Activated T-cell treated with anti-CD3 and anti-CD28 coated beads for 1 hour (primary cell): Measurements from ENCODE around the gene TTC27.
"Not testable (repeated sequence)": the region's sequence is repeated elsewhere in the genome, so short reads cannot be mapped to it uniquely, and the experiment has no call there.

Experiments
- DNase-seq: peaks from one replicate; pipeline ENCODE4 v3.0.0-alpha.2; 2020; ENCODE audit warnings: low read depth

Gene TTC27

DNA sequence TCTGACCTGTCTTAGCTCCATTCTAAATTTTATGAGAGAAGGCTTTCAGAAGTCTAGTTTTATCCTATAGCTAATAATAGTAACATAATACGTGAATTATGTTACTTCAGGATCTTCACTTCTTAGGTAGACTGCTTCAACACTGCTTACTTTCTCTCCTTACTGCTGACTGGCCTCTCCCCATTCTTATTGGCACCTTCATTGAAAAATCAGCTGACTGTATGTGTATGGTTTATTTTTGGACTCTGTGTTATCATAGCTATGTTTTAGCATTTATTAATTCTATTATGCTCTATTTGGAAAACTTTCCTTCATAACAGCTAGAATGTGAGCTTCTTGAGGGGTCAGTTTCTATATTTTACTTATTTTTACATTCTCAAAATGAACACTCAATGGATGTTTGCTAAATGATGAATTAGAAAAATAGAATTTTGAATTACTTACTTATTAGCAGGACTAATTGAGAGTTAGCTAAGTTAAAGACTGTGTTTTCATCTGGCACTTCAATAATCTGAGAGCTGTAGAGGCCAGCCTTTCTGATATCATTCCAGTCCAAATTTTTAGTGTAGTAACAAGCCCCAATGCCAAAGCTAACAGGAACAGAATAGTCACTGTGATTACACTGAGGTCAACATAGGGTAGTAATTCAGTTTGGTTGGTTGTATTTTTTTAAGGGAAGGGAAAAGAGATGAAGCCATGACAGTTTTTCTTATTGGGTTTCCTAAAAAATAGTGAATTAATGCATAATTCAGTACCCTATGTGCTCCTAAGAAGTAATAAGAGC, 92.3 kb downstream of the TTC27 start:
- no peak for DNase-seq

DNA sequence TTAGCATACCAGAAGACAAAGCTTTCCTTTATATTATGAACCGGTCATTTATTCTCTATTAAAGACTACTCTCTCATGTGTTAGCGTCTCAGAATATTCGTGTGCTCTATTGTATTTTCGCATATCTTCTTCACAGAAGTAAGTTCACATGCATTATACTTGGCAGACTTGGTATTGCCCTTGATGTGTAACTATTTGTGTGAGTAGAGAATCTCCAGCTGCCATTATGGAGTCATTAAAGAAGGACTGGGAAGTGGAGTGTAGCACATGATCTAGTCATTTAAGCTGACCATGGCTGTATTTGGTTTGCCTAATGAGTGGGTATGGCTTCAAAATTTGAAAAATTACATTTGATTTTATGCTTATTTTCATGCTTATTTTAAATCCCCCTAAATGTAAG, 92.9 kb downstream of the TTC27 start:
- DNase-seq: no peak

GRCh38 chr2:32721376-32721775, 93.5 kb downstream of the TTC27 start:
- DNase-seq: no peak

- DNase-seq: no peak
These were observed 95.7 kb downstream of the TTC27 start for GRCh38 chr2:32723467-32724079.

DNA sequence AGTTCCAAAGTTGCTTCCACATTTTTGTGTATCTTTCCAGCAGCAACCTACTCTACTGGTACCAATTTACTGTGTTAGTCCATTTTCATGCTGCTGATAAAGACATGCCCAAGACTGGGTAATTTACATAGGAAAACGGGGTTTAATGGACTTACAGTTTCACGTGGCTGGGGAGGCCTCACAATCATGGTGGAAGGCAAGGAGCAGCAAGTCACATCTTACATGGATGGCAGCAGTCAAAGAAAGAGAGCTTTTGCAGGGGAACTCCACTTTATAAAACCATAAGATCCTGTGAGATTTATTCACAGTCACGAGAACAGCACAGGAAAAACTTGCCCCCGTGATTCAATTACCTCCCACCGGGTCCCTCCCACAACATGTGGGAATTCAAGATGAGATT, 98.8 kb downstream of the TTC27 start:
- not testable (repeated sequence) for DNase-seq

DNA sequence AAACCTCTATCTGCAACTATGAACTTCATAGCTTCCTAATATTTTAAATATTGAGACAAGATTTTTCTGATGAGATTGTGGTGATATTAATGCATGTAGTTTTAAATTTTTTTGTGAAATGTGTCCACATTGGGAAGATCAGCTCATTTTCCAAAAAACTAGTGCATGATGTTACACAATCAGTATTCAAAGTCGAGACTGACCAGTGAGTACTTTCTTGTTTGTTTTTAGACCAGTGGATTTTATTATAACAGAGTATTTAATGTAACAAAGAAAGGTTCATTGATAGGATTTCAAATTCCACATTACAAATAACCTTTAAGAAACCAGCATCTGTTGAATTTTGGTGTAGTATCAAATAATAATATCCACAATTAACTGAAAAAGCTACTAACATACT, 99.3 kb downstream of the TTC27 start:
- no peak for DNase-seq

DNA sequence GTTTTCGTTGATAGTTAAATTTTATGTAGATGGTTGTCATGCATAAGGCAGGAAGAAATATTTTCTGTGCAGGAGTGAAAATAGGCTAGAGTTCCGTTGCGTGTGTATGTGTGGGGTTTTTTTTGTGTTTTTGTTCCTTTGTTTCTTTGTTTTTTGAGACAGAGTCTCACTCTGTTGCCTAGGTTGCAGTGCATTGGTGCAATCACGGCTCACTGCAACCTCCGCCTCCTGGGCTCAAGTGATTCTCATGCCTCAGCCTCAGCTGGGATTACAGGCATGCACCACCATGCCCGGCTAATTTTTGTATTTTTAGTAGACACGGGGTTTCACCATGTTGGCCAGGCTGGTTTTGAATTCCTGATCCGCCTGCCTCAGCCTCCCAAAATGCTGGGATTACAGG, 103.1 kb downstream of the TTC27 start:
- not testable (repeated sequence) for DNase-seq

GRCh38 chr2:32732120-32732519, 104.3 kb downstream of the TTC27 start:
- DNase-seq: no peak

GRCh38 chr2:32732912-32733472, 105.1 kb downstream of the TTC27 start:
- no peak for DNase-seq

- no peak for DNase-seq
These were observed 107.5 kb downstream of the TTC27 start for GRCh38 chr2:32735348-32735747.

DNA sequence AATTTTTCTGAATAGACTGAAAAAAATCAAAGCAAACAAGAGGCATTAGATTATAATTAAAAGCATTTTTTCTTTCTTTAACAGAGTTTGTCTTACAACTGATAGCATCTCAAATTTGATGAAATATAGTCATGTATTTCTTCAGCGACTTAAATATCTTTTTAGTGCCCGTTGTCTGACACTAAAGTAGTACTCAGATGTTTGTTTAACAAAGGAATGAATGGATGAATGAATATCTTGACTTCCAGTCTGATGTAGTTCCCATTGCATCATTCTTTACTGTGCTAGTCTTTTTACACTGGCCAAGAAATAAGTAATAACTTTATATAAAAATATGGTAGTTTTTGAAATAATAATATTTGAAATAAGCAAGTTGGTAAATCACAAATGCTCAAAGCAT, 111.1 kb downstream of the TTC27 start:
- no peak for DNase-seq

DNA sequence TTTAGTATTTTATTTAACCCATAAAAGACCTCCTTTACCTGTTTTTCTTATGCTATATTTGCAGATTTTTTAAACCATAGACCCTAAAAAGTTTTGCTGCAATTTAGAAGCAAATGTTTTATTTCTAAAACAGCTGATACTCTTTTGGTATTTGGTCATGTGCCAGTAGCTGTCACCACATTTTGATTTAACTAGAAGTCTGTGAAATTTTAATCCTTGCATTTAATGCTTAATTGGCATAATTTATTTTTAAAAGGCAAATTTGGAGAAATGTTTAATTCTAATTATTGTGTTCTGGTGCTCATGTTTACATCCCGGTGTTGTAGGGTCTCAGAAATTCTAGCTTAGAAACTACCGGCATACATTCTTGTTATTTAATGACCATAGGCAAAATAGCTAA, 111.8 kb downstream of the TTC27 start:
- no peak for DNase-seq

DNA sequence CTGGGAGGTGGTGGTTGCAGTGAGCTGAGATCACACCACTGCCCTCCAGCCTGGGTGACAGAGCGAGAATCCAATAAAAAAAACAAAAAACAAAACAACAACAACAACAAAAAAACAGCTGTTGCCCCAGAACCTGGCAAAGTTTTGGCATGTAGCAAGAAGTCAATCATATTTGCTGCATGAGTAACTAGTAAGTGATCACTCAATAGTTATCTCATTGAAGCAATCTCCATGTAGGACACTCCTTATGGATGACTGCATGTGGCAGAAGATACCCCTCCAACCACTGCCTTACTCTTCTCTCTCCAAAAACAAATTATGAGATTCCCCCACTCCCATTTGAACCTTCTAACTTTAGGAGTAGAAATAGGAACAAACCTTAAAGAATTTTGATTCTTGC, 113.7 kb downstream of the TTC27 start:
- DNase-seq: no peak

DNA sequence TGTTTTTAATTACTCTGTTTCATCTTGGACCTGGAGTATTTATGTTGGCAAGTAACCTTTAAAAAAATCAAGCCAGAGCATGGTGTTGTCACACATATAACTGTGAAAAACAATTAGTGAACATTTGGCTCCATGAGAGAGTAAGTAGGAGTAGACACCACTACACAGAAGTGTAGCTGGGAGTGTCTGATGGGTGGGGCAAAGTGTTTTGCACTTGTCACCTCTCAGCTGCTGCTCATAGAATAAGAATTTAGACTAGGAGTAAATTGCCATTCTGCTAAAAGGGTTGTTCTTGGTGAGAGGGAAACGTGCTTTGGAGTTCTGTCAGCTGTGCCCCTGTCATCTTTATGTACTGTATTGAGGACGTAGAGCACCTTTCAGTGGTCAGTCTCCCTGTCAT, 114.5 kb downstream of the TTC27 start:
- no peak for DNase-seq

GRCh38 chr2:32743480-32744236, 115.8 kb downstream of the TTC27 start:
- no peak for DNase-seq

- DNase-seq: no peak
These were observed 117.3 kb downstream of the TTC27 start for GRCh38 chr2:32745191-32745590.

- no peak for DNase-seq
These were observed 117.8 kb downstream of the TTC27 start for GRCh38 chr2:32745675-32746074.

DNA sequence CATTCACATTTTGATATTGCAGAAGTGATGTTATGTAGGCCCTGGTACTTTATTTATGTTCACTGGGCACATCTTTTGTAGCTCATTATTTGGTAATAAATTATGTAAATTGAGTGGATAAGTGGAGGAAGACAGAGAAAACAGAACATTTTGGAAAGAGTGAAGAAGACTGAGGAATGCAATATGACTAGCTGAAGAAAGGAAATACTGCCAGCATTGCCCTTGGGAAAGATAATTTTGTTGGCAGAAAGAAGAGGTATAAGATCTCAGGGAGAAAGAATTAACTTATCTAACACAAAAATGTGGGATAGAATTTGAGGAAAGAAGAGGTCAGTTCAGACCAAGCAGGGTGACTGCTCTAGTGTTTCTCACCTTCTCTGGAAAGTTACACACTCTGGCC, 118.8 kb downstream of the TTC27 start:
- no peak for DNase-seq

GRCh38 chr2:32748158-32748557, 120.3 kb downstream of the TTC27 start:
- DNase-seq: no peak

DNA sequence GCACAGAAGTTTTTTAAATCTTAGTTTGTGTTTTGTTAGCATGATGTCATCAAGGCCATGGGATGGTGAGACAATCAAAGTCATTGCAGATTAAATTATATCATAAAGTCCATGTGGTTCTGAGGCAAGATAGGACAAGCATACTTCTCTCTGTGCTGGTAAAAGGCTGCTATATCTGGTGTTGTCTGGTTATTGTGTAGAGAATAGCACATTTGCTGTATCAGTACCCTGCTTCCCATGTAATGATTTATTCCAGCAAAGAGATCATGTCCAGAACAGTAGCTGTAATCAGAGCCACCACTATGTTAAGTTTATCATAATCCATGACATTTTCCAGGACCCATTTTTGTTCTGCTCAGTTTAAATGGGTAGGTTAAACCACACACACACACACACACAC, 123.0 kb downstream of the TTC27 start:
- DNase-seq: no peak

DNA sequence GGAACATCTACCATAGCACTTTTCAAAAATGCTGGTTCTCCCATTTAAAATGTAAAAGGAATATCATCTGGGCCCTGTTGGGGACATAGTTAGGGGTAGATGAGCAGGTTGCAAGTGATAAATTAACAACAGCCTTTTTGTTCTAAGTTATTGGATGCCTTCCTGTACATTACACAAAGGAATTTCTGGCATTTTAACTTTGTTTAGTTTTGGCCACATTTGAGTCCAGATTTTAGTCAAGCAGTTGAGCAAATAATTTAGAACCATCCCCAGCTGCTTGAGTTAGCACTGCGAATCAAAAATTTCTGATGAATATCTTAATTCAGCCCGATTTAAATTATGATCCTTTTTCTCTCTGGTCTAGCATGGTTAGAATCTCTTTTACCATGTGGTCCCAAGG, 124.4 kb downstream of the TTC27 start:
- no peak for DNase-seq

- DNase-seq: no peak
These were observed 125.1 kb downstream of the TTC27 start for GRCh38 chr2:32752952-32753351.

GRCh38 chr2:32754676-32755075, 126.8 kb downstream of the TTC27 start:
- not testable (repeated sequence) for DNase-seq
